Measurements from ENCODE around the gene NEURL1B.
"Not testable (repeated sequence)": the region's sequence is repeated elsewhere in the genome, so short reads cannot be mapped to it uniquely, and the experiment has no call there.

The NEURL1B gene

GRCh38 chr5:172670005-172670402 is 28.9 kb downstream of the NEURL1B start:
- 97% methylated on average over 51 of the region's 51 CpGs for WGBS
- Histone ChIP-seq H3K4me1 (ENCODE audit: insufficient read depth, low read length) (no peaks in the 10 kb centered on the region), H3K36me3 (ENCODE audit: insufficient read depth, low read length) (no peaks in the 10 kb centered on the region; the same call in 1 of the 2 replicates), H3K4me3 (ENCODE audit: low read length) (no peak overlapping the region), H3K27ac (ENCODE audit: low read depth, low read length) (no peak overlapping the region), H3K27me3 (ENCODE audit: insufficient read depth, low read length) (no peaks in the 10 kb centered on the region), H3K9me3 (ENCODE audit: insufficient read depth, low read depth, low read length) (no peaks in the 10 kb centered on the region), H3K9ac (ENCODE audit: low read depth, low read length) (no peak overlapping the region)

GRCh38 chr5:172670444-172670843 is 29.4 kb downstream of the NEURL1B start:
- H3K27me3 ChIP-seq (ENCODE audit: insufficient read depth, low read length): no peaks in the 10 kb centered on the region
- H3K27ac ChIP-seq (ENCODE audit: low read depth, low read length): no peak overlapping the region
- H3K36me3 ChIP-seq (ENCODE audit: insufficient read depth, low read length): no peaks in the 10 kb centered on the region; the same call in 1 of the 2 replicates
- no peaks in the 10 kb centered on the region for H3K9me3 ChIP-seq (ENCODE audit: insufficient read depth, low read depth, low read length)
- 91% methylated on average over 9 of the region's 9 CpGs for WGBS
- no peak overlapping the region for H3K9ac ChIP-seq (ENCODE audit: low read depth, low read length)
- no peaks in the 10 kb centered on the region for H3K4me1 ChIP-seq (ENCODE audit: insufficient read depth, low read length)
- no peak overlapping the region for H3K4me3 ChIP-seq (ENCODE audit: low read length)

GRCh38 chr5:172671091-172671490 is 30.0 kb downstream of the NEURL1B start:
- Histone ChIP-seq H3K36me3 (ENCODE audit: insufficient read depth, low read length) (no peaks in the 10 kb centered on the region; the same call in 1 of the 2 replicates), H3K27me3 (ENCODE audit: insufficient read depth, low read length) (no peaks in the 10 kb centered on the region), H3K9ac (ENCODE audit: low read depth, low read length) (no peak overlapping the region), H3K9me3 (ENCODE audit: insufficient read depth, low read depth, low read length) (no peaks in the 10 kb centered on the region), H3K27ac (ENCODE audit: low read depth, low read length) (no peak overlapping the region), H3K4me3 (ENCODE audit: low read length) (no peak overlapping the region), H3K4me1 (ENCODE audit: insufficient read depth, low read length) (no peaks in the 10 kb centered on the region)
- 94% methylated on average over 5 of the region's 5 CpGs for WGBS

DNA sequence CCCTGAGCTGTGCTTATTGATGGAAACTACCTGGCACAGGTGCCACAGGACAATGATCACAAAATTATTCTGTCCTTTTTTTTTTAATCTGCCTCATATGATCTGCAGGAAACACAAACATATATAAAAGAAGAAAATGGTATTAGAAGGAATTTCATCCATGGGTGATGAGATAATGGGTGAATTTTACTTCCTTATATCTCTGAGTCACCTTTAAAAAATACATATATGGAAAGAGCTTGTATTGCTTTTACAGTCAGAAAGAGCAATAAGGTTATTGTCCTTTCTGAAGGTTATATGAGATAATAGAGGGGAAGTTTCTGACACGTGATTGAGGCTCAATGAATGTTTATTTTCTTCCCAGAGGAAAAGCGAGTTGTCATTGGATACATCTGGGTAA is 31.6 kb downstream of the NEURL1B start:
- Histone ChIP-seq H3K9me3 (ENCODE audit: insufficient read depth, low read depth, low read length) (no peaks in the 10 kb centered on the region), H3K27me3 (ENCODE audit: insufficient read depth, low read length) (no peaks in the 10 kb centered on the region), H3K9ac (ENCODE audit: low read depth, low read length) (no peak overlapping the region), H3K4me3 (ENCODE audit: low read length) (no peak overlapping the region), H3K36me3 (ENCODE audit: insufficient read depth, low read length) (no peaks in the 10 kb centered on the region; the same call in 1 of the 2 replicates), H3K27ac (ENCODE audit: low read depth, low read length) (no peak overlapping the region), H3K4me1 (ENCODE audit: insufficient read depth, low read length) (no peaks in the 10 kb centered on the region)
- 69% methylated on average over 2 of the region's 2 CpGs for WGBS

- H3K27ac ChIP-seq (ENCODE audit: low read depth, low read length): no peak overlapping the region
- H3K9me3 ChIP-seq (ENCODE audit: insufficient read depth, low read depth, low read length): no peaks in the 10 kb centered on the region
- H3K4me3 ChIP-seq (ENCODE audit: low read length): no peak overlapping the region
- 92% methylated on average over 7 of the region's 7 CpGs for WGBS
- H3K36me3 ChIP-seq (ENCODE audit: insufficient read depth, low read length): no peaks in the 10 kb centered on the region; the same call in 1 of the 2 replicates
- no peak overlapping the region for H3K9ac ChIP-seq (ENCODE audit: low read depth, low read length)
- H3K27me3 ChIP-seq (ENCODE audit: insufficient read depth, low read length): no peaks in the 10 kb centered on the region
- H3K4me1 ChIP-seq (ENCODE audit: insufficient read depth, low read length): no peaks in the 10 kb centered on the region
These were observed 33.1 kb downstream of the NEURL1B start for GRCh38 chr5:172674155-172674554.

DNA sequence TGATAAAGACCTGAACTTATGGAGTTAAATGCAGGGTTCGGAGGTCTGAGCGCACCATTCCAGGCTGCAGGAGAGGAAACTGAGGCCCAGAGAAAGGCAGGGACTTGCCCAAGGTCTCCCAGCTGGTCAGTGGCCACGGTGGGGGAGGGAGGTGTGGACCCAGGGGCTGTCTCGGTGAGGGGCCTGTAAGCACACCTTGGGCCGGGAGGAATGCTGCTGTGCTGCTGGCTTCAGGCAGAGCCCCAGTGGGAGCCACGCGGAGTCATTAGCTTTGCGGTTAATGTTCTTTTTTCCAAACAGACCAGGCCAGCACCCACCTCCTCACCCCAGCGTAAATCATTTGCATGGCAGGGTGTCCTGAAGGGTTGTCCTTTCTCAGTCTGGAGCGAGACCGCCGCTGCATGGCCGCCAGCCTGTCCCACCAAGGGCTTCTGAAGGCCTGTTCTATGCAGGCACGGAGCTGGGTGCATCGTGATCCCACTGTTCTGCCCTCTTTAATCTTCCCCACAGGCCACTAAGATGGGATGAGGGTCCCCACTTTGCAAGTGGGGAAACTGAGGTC is 35.9 kb downstream of the NEURL1B start:
- Histone ChIP-seq H3K9me3 (ENCODE audit: insufficient read depth, low read depth, low read length) (no peaks in the 10 kb centered on the region), H3K36me3 (ENCODE audit: insufficient read depth, low read length) (no peaks in the 10 kb centered on the region), H3K9ac (ENCODE audit: low read depth, low read length) (no peak overlapping the region), H3K27ac (ENCODE audit: low read depth, low read length) (no peak overlapping the region), H3K4me3 (ENCODE audit: low read length) (no peak overlapping the region), H3K4me1 (ENCODE audit: insufficient read depth, low read length) (no peaks in the 10 kb centered on the region), H3K27me3 (ENCODE audit: insufficient read depth, low read length) (no peaks in the 10 kb centered on the region)
- 90% methylated on average over 15 of the region's 15 CpGs for WGBS

DNA sequence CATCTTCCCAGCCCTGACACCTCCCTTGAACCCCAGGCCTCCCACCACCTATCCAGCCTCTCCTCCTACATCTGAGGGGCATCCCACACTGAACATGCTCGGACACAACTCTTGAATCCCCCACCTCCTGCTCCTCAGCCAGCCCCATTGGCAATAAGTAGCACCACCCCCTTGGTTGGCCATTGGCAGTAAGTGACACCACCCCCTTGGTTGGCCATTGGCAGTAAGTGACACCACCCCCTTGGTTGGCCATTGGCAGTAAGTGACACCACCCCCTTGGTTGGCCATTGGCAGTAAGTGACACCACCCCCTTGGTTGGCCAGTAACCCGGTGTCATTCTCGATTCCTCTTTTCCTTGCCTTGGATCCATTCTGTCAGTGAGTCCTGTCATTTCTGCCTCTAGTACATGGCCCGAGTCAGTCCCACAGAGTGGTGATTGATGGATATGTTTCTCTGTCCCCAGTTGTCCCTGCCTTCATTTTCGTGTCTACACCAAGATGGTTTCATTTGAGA is 37.4 kb downstream of the NEURL1B start:
- not testable (repeated sequence) for H3K27ac ChIP-seq (ENCODE audit: low read depth, low read length); H3K4me1 ChIP-seq (ENCODE audit: insufficient read depth, low read length); H3K9me3 ChIP-seq (ENCODE audit: insufficient read depth, low read depth, low read length); H3K9ac ChIP-seq (ENCODE audit: low read depth, low read length); H3K4me3 ChIP-seq (ENCODE audit: low read length); H3K36me3 ChIP-seq (ENCODE audit: insufficient read depth, low read length)
- WGBS: 93% methylated on average over 5 of the region's 5 CpGs
- peaks cover 10% of the 10 kb centered on the region for H3K27me3 ChIP-seq (ENCODE audit: insufficient read depth, low read length)

- Histone ChIP-seq H3K9ac (ENCODE audit: low read depth, low read length) (no peak overlapping the region), H3K9me3 (ENCODE audit: insufficient read depth, low read depth, low read length) (no peaks in the 10 kb centered on the region), H3K27me3 (ENCODE audit: insufficient read depth, low read length) (peaks cover 15% of the 10 kb centered on the region), H3K27ac (ENCODE audit: low read depth, low read length) (no peak overlapping the region), H3K36me3 (ENCODE audit: insufficient read depth, low read length) (no peaks in the 10 kb centered on the region), H3K4me1 (ENCODE audit: insufficient read depth, low read length) (no peaks in the 10 kb centered on the region), H3K4me3 (ENCODE audit: low read length) (no peak overlapping the region)
- 84% methylated on average over 7 of the region's 7 CpGs for WGBS
These were observed 37.8 kb downstream of the NEURL1B start for GRCh38 chr5:172678902-172679301.

GRCh38 chr5:172679628-172680212 is 38.7 kb downstream of the NEURL1B start:
- Histone ChIP-seq H3K27me3 (ENCODE audit: insufficient read depth, low read length) (peaks cover 22% of the 10 kb centered on the region), H3K9ac (ENCODE audit: low read depth, low read length) (no peak overlapping the region), H3K4me3 (ENCODE audit: low read length) (no peak overlapping the region), H3K4me1 (ENCODE audit: insufficient read depth, low read length) (no peaks in the 10 kb centered on the region), H3K27ac (ENCODE audit: low read depth, low read length) (no peak overlapping the region), H3K9me3 (ENCODE audit: insufficient read depth, low read depth, low read length) (no peaks in the 10 kb centered on the region), H3K36me3 (ENCODE audit: insufficient read depth, low read length) (no peaks in the 10 kb centered on the region)
- WGBS: 93% methylated on average over 7 of the region's 8 CpGs

- Histone ChIP-seq H3K27me3 (ENCODE audit: insufficient read depth, low read length) (peaks cover 29% of the 10 kb centered on the region), H3K27ac (ENCODE audit: low read depth, low read length) (no peak overlapping the region), H3K9ac (ENCODE audit: low read depth, low read length) (no peak overlapping the region), H3K9me3 (ENCODE audit: insufficient read depth, low read depth, low read length) (no peaks in the 10 kb centered on the region), H3K4me1 (ENCODE audit: insufficient read depth, low read length) (no peaks in the 10 kb centered on the region), H3K36me3 (ENCODE audit: insufficient read depth, low read length) (no peaks in the 10 kb centered on the region), H3K4me3 (ENCODE audit: low read length) (no peak overlapping the region)
- 78% methylated on average over 3 of the region's 5 CpGs for WGBS
These were observed 39.9 kb downstream of the NEURL1B start for GRCh38 chr5:172680921-172681320.

DNA sequence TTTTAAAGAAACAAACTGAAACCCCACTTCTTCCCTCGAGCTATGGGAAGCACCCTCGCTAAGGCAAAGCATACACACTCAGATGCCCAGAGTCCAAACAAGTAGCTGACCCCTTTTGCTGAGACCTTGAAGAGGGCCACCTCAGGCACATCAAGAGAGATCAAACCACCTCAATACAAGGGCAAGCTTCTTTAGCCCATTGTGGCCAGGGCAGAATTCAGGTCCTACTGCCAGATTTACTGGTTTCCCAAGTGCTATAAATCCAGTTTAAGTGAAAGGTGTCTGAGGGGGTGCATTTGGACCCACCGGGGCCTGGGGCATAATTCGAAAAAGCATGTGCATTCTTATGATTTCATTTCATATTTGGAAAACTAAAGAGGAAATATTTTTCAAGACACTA is 40.4 kb downstream of the NEURL1B start:
- no peaks in the 10 kb centered on the region for H3K9me3 ChIP-seq (ENCODE audit: insufficient read depth, low read depth, low read length)
- 91% methylated on average over 4 of the region's 4 CpGs for WGBS
- H3K36me3 ChIP-seq (ENCODE audit: insufficient read depth, low read length): no peaks in the 10 kb centered on the region
- no peak overlapping the region for H3K9ac ChIP-seq (ENCODE audit: low read depth, low read length)
- H3K4me3 ChIP-seq (ENCODE audit: low read length): no peak overlapping the region
- no peak overlapping the region for H3K27ac ChIP-seq (ENCODE audit: low read depth, low read length)
- no peaks in the 10 kb centered on the region for H3K4me1 ChIP-seq (ENCODE audit: insufficient read depth, low read length)
- H3K27me3 ChIP-seq (ENCODE audit: insufficient read depth, low read length): peaks cover 29% of the 10 kb centered on the region

Data from HUES64 (cell line).